ENCODE measurements around the gene ABO. TPM values are rescaled to one million over a fixed set of nuclear protein-coding genes. Genes with fewer than 3 reads are reported as not detected.

ABO gene
- polyA plus RNA-seq (2012; ENCODE audit: insufficient read length, low read depth), result not detected

DNA sequence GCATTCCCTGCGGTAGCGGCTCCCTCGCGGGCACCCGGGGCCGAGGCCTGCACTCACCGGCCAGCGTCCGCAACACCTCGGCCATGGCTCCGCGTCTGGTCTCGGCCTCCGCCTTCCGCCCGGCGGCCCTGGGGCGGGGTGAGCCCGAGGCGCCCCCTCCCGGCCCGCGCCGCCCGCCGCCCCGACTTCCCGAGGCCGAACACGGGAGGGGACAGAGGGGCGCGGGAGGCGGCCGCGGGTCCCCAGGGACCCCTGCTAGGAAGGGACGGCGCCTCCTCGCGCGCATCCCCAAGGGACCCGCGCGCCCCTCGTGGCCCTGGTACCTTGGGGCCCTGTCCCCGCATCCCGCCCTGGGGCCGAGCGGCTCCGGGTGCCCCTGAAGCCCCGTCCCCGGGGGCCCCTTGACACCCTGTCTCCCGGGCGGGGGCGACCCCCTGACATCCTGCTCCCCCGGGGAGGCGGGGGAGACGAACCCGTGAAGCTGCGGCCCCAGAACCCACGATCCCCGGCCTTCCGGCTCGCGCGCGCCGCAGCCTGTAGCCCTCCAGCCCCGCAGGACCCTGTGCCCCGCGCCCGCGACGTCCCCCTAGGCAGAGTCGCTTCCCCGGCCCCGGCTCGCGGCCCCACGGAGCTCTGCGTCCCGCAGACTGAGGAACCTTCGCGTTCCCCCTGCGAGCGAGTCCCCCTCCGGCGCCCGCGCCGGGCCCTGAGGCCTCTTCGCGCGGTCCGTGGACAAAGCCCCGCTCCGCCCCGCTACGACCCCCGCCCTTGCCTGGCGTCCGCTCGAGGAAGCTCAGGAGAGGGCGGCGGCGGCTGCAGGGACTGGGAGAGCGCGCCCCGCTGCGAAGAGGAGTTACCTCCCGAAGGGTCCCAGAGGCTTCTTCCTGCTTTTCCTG lies at the start of gene ABO:
Gene ABO, minus strand, starts transcription at position 97 of the 896 bp plus-strand sequence.
- TF ChIP-seq, protein P1, sequence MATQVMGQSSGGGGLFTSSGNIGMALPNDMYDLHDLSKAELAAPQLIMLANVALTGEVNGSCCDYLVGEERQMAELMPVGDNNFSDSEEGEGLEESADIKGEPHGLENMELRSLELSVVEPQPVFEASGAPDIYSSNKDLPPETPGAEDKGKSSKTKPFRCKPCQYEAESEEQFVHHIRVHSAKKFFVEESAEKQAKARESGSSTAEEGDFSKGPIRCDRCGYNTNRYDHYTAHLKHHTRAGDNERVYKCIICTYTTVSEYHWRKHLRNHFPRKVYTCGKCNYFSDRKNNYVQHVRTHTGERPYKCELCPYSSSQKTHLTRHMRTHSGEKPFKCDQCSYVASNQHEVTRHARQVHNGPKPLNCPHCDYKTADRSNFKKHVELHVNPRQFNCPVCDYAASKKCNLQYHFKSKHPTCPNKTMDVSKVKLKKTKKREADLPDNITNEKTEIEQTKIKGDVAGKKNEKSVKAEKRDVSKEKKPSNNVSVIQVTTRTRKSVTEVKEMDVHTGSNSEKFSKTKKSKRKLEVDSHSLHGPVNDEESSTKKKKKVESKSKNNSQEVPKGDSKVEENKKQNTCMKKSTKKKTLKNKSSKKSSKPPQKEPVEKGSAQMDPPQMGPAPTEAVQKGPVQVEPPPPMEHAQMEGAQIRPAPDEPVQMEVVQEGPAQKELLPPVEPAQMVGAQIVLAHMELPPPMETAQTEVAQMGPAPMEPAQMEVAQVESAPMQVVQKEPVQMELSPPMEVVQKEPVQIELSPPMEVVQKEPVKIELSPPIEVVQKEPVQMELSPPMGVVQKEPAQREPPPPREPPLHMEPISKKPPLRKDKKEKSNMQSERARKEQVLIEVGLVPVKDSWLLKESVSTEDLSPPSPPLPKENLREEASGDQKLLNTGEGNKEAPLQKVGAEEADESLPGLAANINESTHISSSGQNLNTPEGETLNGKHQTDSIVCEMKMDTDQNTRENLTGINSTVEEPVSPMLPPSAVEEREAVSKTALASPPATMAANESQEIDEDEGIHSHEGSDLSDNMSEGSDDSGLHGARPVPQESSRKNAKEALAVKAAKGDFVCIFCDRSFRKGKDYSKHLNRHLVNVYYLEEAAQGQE (IDR thresholded peaks at IDR 0.05; ENCODE audit: insufficient read depth in 1 of 2, low read depth in 2 of 2, low read length in 2 of 2), result no peak
- TF ChIP-seq TAF1 (IDR thresholded peaks at IDR 0.05; ENCODE audit: borderline replicate concordance, insufficient read depth, low read length), result no peak
- no peak for TF ChIP-seq POLR2AphosphoS5 (IDR thresholded peaks at IDR 0.05; ENCODE audit: low read depth, low read length)
- no peak for TF ChIP-seq FOXP2 (optimal IDR thresholded peaks at IDR 0.05; ENCODE audit: borderline replicate concordance, extremely low read depth, extremely low read length, insufficient read depth)
- no peak for TF ChIP-seq SIN3A (IDR thresholded peaks at IDR 0.05; ENCODE audit: borderline replicate concordance, insufficient read depth, low read length)

- TF ChIP-seq TAF1 (IDR thresholded peaks at IDR 0.05; ENCODE audit: borderline replicate concordance, insufficient read depth, low read length) (no peak), SIN3A (IDR thresholded peaks at IDR 0.05; ENCODE audit: borderline replicate concordance, insufficient read depth, low read length) (no peak), FOXP2 (optimal IDR thresholded peaks at IDR 0.05; ENCODE audit: borderline replicate concordance, extremely low read depth, extremely low read length, insufficient read depth) (no peak), POLR2AphosphoS5 (IDR thresholded peaks at IDR 0.05; ENCODE audit: low read depth, low read length) (no peak)
- TF ChIP-seq, protein P1 (IDR thresholded peaks at IDR 0.05; ENCODE audit: insufficient read depth in 1 of 2, low read depth in 2 of 2, low read length in 2 of 2), result no peak
These were observed 49.1 kb upstream of the ABO start for GRCh38 chr9:133323991-133324703.

DNA sequence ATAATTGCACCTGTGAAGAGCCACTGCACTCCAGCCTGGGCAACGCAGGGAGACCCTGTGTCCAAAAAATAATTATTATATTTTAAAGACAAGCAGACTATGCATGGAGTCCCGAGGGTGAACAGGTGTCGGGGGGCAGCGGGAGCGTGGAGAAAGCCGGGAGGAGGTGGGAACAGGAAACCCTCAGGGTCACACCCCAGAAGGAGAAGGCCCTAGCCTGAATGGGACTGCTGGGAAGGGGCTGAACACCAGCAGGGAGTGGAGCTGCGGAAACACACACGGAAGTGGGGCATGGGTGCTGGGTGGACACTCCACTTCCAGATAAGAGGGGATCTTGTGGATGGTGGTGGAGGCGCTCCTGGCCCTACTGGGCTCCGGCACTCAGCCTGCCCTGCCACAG lies 48.2 kb upstream of the ABO start:
- TF ChIP-seq, protein P1 (IDR thresholded peaks at IDR 0.05; ENCODE audit: insufficient read depth in 1 of 2, low read depth in 2 of 2, low read length in 2 of 2), result no peak
- no peak for TF ChIP-seq SIN3A (IDR thresholded peaks at IDR 0.05; ENCODE audit: borderline replicate concordance, insufficient read depth, low read length)
- TF ChIP-seq TAF1 (IDR thresholded peaks at IDR 0.05; ENCODE audit: borderline replicate concordance, insufficient read depth, low read length), result no peak
- no peak for TF ChIP-seq FOXP2 (optimal IDR thresholded peaks at IDR 0.05; ENCODE audit: borderline replicate concordance, extremely low read depth, extremely low read length, insufficient read depth)
- no peak for TF ChIP-seq POLR2AphosphoS5 (IDR thresholded peaks at IDR 0.05; ENCODE audit: low read depth, low read length)

DNA sequence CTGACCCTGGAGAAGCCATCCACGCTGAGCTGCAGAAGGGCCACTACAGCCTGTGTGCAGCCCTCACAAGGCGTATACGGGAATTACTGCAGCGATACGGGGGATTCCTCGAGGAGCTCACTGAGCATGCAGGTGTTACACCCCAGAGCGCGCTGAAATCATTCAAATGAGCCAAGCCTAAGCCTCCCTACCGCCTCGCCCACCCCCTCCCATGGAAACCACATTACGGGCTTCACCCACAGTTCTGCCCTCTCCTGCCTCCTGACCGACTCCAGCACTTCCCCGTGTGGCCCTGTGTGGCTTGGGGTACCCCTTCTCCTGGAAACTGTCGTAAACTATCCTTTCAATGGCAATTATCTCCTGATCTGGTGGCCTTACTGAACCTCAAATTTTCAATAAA lies 47.7 kb upstream of the ABO start:
- TF ChIP-seq, protein P1 (IDR thresholded peaks at IDR 0.05; ENCODE audit: insufficient read depth in 1 of 2, low read depth in 2 of 2, low read length in 2 of 2), result no peak
- TF ChIP-seq POLR2AphosphoS5 (IDR thresholded peaks at IDR 0.05; ENCODE audit: low read depth, low read length) (no peak), FOXP2 (optimal IDR thresholded peaks at IDR 0.05; ENCODE audit: borderline replicate concordance, extremely low read depth, extremely low read length, insufficient read depth) (no peak), SIN3A (IDR thresholded peaks at IDR 0.05; ENCODE audit: borderline replicate concordance, insufficient read depth, low read length) (no peak), TAF1 (IDR thresholded peaks at IDR 0.05; ENCODE audit: borderline replicate concordance, insufficient read depth, low read length) (no peak)
